A673 (cell line): Measurements from ENCODE around the gene ROR1.

Experiments used
- CTCF ChIP-seq: fragments of 300-800, 200-600 bp; sonication (generic); conservative IDR thresholded peaks from 2 replicates; pipeline ENCODE4 v1.5.1; 2017; ENCODE audit warnings: low read depth, mild to moderate bottlenecking, antibody characterized with exemption, low read length, moderate library complexity, mixed read lengths
- EZH2 ChIP-seq: fragments of 200-600 bp; sonication (generic); IDR thresholded peaks from 2 replicates; pipeline ENCODE4 v1.6.1; 2017; ENCODE audit warnings: borderline replicate concordance, low read depth, mild to moderate bottlenecking, mixed read lengths, antibody characterized with exemption, low read length; ENCODE audit not compliant: poor library complexity, severe bottlenecking

GRCh38 chr1:63858153-63858552 lies 84.3 kb downstream of the ROR1 start:
- TF ChIP-seq CTCF, result no peak
- no peak for TF ChIP-seq EZH2
